ENCODE data around the gene CORO1C.
"Not testable (repeated sequence)": the region's sequence is repeated elsewhere in the genome, so short reads cannot be mapped to it uniquely, and the experiment has no call there.

Gene CORO1C

DNA sequence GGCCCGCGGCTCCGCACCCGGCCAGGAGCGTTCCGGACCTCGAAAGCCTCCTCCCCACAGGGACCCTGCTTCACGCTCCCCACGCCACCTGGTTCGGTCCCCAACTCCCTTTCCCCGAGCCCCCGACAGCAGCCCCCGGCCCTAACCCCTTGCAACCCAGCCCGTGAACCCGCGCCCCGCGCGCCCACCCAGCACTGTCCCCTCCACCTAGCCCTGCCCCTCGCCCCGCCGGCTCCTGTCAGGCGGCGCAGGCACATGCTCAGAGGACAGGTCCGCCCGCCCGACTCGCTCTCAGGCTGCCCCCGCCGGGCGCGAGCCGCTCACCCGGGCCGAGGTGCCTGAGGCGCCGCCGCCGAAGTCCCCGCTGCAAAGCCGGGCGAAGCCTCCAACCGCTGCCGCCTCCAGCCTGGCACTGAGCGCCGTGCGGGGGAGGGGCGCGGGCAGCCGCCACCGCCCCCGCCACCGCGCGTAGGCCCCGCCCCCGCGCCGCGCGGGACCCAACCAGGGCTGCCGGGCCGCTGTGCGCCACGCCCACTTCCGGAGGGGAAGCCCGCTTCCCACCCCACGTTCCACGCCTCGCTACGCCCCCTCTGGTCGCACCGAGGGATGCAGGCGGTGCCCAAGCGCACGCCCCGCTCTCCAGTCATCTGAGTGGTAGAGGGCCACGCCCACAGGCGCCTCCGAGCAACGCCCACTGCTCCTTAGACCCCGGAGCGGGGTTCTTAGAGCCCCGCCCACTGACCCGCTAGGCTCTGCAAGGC, at the start of gene CORO1C:
Gene CORO1C, minus strand, starts transcription at position 414 of the 761 bp plus-strand sequence. CDS start 30,200 bp downstream, outside the sequence.
- DNase-seq (ENCODE audit: low read depth): peak; percentile 96

DNA sequence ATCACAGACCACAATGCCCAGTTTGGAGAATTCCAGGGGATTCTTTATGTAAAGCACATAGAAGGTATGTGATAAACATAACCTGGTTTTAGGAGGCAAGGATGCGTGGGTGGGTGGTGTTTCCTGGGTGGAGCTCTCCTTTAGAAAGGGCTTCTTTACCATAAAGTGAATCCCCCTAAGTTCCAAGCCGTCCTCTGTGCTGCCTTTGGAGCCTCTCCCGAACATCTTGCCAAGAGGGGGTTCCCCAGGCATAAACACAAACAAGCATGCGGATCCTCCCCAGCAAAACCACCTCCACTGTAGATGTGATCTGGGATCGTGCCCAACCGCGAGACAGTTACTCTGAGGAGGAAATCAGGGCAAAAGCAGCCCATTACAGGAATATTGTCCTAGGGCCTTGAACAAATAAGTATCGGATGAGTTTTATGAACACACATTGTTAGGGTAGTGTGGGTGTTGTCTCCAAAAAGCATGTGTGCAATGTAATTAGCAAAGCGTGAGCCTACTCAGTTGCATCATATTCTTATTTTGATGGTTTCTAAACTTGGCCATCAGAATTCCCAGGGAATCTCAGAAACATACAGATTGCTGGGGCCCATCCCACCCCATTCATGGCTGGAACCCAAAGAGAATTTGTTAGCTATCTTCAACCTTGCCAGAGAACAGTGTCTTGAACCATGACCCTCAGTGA, 48.8 kb upstream of the CORO1C start:
- DNase-seq (ENCODE audit: low read depth): no peak

- DNase-seq (ENCODE audit: low read depth): no peak
Measured at GRCh38 chr12:108778053-108778452, 46.7 kb upstream of the CORO1C start.

- no peak for DNase-seq (ENCODE audit: low read depth)
Measured at GRCh38 chr12:108777156-108777555, 45.8 kb upstream of the CORO1C start.

- DNase-seq (ENCODE audit: low read depth): no peak
Measured at GRCh38 chr12:108773798-108774788, 42.8 kb upstream of the CORO1C start.

DNA sequence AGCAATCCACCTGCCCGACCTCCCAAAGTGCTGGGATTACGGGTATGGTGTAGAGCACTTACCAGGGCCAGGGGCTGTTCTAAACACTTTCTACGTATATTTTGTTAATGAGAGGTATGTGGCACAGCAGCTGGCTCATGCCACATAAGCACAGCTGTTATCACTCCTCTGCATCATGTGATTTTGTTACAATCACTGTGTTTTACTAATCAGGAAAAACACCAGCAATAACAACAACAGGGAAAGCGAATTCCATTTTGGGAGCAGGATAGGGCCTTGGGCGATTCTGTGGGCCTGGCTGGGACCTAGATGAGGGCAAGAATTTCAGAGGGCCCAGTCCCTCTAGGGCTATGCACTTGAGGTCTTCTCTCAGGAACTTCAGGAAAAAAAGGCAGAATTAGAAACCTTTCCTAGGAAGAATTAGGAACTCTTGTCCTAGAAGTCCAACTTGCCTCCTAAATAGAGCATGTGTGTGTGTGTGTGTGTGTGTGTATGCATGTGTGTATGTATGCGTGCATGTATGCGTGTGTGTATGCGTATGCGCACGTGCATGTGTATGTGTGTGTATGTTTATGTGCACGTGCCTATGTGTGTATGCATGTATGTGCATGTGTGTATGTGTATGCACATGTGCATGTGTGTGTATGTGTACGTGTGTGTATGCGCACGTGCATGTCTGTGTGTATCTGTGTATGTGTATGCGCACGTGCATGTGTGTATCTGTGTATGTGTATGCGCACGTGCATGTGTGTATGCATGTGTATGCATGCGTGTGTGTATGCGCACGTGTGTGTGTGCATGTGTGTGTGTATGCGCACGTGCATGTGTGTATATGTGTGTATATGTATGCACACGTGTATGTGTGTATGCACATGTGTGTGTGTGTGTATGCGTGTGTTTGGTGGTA, 41.8 kb upstream of the CORO1C start:
- no peak for DNase-seq (ENCODE audit: low read depth)

DNA sequence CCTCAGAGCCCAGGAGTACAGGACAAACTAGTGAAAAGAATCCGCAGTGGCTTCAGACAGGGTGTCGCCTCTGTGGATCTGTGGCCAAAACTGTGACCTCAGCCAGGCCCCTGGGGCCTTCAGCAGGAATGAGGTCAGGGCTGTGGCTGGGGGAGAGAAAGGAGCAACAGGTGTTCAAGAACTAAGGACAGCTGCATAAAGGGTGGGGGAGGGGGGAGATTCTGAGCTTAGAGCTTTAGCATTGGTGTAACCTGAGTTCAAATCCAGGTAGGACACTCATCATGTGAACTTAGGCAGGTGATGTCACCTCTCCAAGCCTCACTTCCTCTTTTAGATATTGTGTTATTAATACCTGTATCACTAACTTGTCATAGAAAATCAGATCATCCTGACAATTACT, 40.9 kb upstream of the CORO1C start:
- DNase-seq (ENCODE audit: low read depth): no peak

DNA sequence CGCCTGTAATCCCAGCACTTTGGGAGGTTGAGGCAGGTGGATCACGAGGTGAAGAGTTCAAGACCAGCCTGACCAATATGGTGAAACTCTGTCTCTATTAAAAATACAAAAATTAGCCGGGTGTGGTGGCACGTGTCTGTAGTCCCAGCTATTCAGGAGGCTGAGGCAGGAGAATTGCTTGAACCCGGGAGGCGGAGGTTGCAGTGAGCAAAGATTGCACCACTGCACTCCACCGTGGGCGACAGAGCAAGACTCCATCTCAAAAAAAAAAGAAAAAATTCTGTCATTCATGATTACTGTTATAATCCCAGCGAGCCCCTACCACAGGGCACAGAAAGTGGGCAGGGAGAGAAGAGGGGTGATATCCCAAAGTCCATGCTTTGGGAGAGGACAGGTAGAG, 40.5 kb upstream of the CORO1C start:
- DNase-seq (ENCODE audit: low read depth): not testable (repeated sequence)

GRCh38 chr12:108770963-108771362, 39.6 kb upstream of the CORO1C start:
- no peak for DNase-seq (ENCODE audit: low read depth)

DNA sequence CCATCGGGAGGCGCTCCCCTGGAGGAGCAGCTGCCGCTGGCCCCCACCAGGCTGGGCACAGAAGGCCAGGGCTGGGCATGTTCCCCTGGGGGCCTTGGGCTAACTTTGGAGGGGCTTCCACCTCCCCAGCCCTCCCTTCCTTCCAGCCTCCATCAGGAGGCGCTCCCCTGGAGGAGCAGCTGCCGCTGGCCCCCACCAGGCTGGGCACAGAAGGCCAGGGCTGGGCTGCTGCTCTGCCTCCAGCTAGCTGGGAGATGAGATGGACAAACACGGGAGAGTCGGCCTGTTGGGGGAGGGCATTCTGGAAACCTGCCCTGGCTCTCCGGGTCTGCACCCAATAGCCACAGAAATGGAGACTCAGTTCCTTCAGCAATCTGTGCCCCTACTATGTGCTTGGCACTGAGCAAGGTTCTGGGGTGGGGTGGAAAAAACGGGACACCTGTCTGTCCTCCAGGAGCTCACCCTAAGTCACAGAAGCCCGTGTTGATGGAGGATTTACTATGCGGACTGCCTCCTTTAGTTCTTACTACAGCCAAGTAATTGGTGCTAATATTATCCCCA, 39.0 kb upstream of the CORO1C start:
- no peak for DNase-seq (ENCODE audit: low read depth)

- DNase-seq (ENCODE audit: low read depth): peak; percentile 10
Measured at GRCh38 chr12:108768591-108769500, 37.5 kb upstream of the CORO1C start.

DNA sequence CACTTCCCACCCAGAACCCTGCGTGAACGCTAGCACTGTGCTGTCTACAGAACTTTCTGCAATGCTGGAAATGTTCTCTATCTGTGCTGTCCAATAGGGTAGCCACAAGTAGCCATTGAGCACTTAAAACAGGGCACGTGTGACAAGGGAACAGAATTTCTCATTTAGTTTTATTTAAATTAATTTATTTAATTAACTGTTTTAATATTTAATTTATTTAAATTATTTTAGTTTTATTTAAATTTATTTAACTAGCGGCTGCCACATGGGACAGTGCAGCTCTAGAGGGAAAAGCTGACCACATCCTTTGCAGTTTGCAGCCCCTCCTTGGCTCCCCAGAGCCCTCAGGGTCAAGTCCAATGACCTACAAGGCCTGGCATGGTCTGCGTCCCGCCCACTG, 35.0 kb upstream of the CORO1C start:
- no peak for DNase-seq (ENCODE audit: low read depth)

DNA sequence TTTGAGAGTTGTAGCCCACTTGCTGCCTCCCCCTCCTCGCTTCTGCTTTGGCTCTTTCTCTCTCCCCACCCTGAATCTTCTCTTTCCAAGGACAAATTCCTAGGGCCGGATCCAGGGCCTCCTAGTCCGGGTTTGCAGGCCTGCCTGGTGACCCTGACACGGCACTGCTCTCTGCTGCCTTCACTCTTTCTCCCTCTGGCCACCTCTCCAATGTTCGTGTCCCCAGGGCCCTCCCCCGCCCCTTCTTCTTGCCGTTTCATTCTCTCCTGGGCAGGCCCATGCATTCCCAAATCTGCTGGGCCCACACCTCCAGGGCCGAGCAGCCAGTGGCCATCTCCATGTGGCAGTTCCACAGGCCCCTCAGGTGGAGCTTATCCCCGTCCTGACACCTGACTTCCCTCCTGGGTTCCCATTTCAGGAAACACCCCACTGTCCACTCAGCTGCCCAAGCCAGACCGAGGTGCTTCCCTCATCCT, 34.0 kb upstream of the CORO1C start:
- DNase-seq (ENCODE audit: low read depth): no peak

DNA sequence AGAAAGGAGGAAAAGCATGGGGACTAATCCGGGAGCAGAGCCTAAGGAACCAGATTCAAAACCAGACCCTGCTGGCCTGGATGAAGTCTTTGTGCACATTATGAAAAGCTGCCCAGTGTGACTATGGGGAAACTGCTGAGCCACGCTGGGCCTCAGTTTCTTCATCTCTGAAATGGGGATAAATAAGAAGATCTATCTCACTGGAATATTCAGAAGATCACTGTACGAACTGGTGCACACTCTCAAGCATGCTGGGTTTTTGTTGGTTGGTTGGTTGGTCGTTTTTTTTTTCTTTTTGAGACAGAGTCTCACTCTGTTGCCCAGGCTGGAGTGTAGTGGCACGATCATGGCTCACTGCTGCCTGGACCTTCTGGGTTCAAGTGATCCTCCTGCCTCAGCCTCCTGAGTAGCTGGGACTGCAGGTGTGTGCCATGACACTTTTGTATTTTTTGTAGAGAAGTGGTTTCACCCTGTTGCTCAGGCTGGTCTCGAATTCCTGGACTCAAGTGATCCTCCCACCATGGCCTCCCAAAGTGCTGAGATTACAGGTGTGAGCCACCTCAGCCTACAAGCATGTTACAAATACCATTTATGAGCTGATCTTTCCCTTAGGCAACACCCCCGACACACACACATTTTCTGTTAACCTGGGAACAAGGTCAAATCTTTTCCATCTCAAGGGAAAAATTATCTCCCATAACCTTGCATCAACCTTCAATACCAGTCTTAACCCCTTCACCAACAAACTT, 33.4 kb upstream of the CORO1C start:
- no peak for DNase-seq (ENCODE audit: low read depth)

- no peak for DNase-seq (ENCODE audit: low read depth)
Measured at GRCh38 chr12:108761226-108761625, 29.9 kb upstream of the CORO1C start.

GRCh38 chr12:108759924-108760323, 28.6 kb upstream of the CORO1C start:
- no peak for DNase-seq (ENCODE audit: low read depth)

DNA sequence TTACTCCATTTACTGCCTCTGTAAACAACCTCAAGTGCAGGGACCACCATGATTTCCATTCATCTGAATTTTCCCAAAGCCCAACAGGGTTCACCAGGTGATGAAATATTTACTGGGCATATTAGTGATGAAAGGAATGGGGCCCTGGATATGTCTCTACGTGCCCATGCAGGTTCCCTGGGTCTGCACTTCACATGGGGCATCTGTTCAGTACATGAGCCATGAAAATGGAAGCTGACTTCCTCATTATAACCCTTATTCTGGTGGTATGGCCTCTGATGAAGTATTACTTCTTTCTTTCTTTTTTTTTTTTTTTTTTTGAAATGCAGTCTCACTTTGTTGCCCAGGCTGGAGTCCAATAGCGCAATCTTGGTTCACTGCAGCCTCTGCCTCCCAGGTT, 26.5 kb upstream of the CORO1C start:
- DNase-seq (ENCODE audit: low read depth): no peak

- DNase-seq (ENCODE audit: low read depth): no peak
Measured at GRCh38 chr12:108756421-108756820, 25.1 kb upstream of the CORO1C start.

GRCh38 chr12:108755481-108755880, 24.2 kb upstream of the CORO1C start:
- DNase-seq (ENCODE audit: low read depth): no peak

Measured in activated T-cell treated with anti-CD3 and anti-CD28 coated beads for 48 hours (primary cell).